ENCODE data around the gene CUL3. TPM values are rescaled to one million over a fixed set of nuclear protein-coding genes. Genes with fewer than 3 reads are reported as not detected.

Gene CUL3
- total RNA-seq, 2 experiments from 2014 or later: 50.6 to 155 TPM

DNA sequence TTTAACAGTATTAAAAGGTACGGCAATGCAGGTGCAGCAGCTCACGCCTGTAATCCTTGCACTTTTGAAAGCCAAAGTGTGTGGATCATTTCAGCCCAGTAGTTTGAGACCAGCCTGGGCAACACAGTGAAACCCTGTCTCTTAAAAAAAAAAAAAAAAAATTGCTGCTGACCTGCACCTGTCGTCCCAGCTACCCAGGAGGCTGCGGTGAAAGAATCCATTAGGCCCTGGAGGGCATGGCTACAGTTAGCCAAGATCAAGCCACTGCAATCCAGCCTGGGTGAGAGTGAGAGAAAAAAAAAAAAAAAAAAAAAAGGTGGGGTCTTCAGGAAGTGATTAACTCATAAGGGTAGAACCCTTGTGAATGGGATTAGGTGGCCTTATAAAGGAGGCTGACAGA, 12.8 kb downstream of the CUL3 start:
- Histone ChIP-seq H3K9me2 (ENCODE audit: insufficient read depth, low read length) (no peaks in the 10 kb centered on the region), H4K20me1 (ENCODE audit: insufficient read depth, low read length) (peaks cover 73% of the 10 kb centered on the region), H2AFZ (ENCODE audit: low read length) (no peak overlapping the region), H3K27ac (ENCODE audit: low read depth, low read length, poor library complexity, severe bottlenecking) (no peak overlapping the region), H3K79me2 (ENCODE audit: insufficient read depth, low read depth, low read length) (peaks cover 100% of the 10 kb centered on the region), H3K36me3 (ENCODE audit: insufficient read depth, low read length) (peaks cover 68% of the 10 kb centered on the region), H3K4me3 (ENCODE audit: low read depth, low read length, poor library complexity, severe bottlenecking) (no peak overlapping the region), H3K4me1 (ENCODE audit: insufficient read depth, low read length, poor library complexity, severe bottlenecking) (peaks cover 74% of the 10 kb centered on the region), H3K9me3 (ENCODE audit: low read length) (peaks cover 12% of the 10 kb centered on the region), H3K4me2 (ENCODE audit: low read length) (peak overlapping the region; percentile 72)
- TF ChIP-seq, protein P1, sequence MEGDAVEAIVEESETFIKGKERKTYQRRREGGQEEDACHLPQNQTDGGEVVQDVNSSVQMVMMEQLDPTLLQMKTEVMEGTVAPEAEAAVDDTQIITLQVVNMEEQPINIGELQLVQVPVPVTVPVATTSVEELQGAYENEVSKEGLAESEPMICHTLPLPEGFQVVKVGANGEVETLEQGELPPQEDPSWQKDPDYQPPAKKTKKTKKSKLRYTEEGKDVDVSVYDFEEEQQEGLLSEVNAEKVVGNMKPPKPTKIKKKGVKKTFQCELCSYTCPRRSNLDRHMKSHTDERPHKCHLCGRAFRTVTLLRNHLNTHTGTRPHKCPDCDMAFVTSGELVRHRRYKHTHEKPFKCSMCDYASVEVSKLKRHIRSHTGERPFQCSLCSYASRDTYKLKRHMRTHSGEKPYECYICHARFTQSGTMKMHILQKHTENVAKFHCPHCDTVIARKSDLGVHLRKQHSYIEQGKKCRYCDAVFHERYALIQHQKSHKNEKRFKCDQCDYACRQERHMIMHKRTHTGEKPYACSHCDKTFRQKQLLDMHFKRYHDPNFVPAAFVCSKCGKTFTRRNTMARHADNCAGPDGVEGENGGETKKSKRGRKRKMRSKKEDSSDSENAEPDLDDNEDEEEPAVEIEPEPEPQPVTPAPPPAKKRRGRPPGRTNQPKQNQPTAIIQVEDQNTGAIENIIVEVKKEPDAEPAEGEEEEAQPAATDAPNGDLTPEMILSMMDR (conservative IDR thresholded peaks at IDR 0.05; ENCODE audit: low read length): no peak
- no peak for TF ChIP-seq EZH2phosphoT487 (IDR thresholded peaks at IDR 0.05; ENCODE audit: borderline replicate concordance, low read depth, low read length)
- POLR2A ChIA-PET: interaction anchor here (0.6 to 4.5 kb wide), 10 partner anchors 6 to 658 kb away, joined by 3 to 46 read pairs (median 4); partner anchors contain the start of gene CUL3
- DNase-seq (ENCODE audit: low spot score): no peak
- BruUV-seq (replicated peaks): no TSS peak
- intact Hi-C loops (cut with micrococcal nuclease; ENCODE audit: unreplicated experiment): no loop called here
- CTCF ChIA-PET (ENCODE audit: unreplicated experiment): no interaction called here

DNA sequence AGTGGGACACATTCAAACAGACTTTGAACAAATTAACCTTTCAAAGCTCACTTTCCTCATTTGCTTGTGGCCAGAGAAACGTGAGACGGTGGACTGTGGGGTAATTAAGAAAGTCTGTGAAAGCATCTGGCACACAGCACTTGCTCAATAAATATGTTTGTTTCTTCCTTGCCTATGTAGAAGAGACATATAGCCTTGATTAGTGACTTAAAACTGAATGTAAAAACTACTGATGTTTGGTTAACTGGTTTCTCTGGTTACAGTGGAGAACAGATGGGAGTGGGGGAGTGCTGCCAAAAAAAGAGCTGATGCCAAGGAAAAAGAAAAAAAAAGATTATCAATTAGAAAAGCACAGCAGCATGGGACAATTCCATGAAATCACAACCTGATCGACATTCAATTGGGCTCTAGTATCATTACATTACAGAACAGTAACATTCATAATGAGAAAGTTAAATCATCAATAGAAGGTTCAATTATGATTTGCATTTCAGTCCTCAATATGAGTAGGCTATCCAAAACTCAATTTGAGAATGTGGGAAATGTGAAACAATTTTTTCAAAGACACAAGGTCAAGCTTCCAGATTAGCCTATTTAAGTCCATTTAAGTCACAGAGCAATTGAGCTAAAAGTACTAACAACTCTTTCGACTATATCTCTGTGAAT, 14.7 kb downstream of the CUL3 start:
- H3K4me2 ChIP-seq (ENCODE audit: low read length): peak overlapping the region; percentile 17; the same call in 1 of the 2 replicates
- no peak overlapping the region for H3K27ac ChIP-seq (ENCODE audit: low read depth, low read length, poor library complexity, severe bottlenecking)

DNA sequence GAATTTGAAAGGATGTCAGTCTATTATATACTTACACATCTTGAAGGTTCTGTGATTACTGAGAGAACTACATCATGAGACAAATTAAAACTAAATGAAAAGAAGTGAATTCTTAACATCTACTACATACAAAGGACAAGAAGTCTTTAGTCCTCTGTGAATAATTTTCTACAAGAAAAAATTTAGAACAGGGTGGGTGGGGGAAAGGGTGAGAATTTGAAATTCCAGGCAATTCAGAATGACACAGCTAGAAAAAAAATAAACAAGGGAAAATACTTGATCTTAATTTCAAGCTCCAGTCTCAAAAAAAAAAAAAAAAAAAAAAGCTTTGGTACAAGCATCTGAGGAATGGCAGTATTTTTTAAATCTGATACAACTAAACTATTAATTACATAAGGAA, 15.5 kb downstream of the CUL3 start:
- no TSS peak for BruUV-seq (replicated peaks)
- H3K4me1 ChIP-seq (ENCODE audit: insufficient read depth, low read length, poor library complexity, severe bottlenecking): peaks cover 47% of the 10 kb centered on the region
- H3K79me2 ChIP-seq (ENCODE audit: insufficient read depth, low read depth, low read length): peaks cover 100% of the 10 kb centered on the region
- H3K27ac ChIP-seq (ENCODE audit: low read depth, low read length, poor library complexity, severe bottlenecking): no peak overlapping the region
- H3K36me3 ChIP-seq (ENCODE audit: insufficient read depth, low read length): peaks cover 68% of the 10 kb centered on the region
- H3K4me2 ChIP-seq (ENCODE audit: low read length): no peak overlapping the region
- ChIA-PET POLR2A (interaction anchor here (0.6 to 4.5 kb wide), 11 partner anchors 8 to 440 kb away, joined by 3 to 46 read pairs (median 6); partner anchors contain the start of gene CUL3), CTCF (ENCODE audit: unreplicated experiment) (interaction anchor here (1.8 kb wide), 1 partner anchor 10 kb away, joined by 5 read pairs; no protein-coding TSS in a partner anchor)
- no peak overlapping the region for H2AFZ ChIP-seq (ENCODE audit: low read length)
- no peak for DNase-seq (ENCODE audit: low spot score)
- H3K4me3 ChIP-seq (ENCODE audit: low read depth, low read length, poor library complexity, severe bottlenecking): no peak overlapping the region
- intact Hi-C loops (cut with micrococcal nuclease; ENCODE audit: unreplicated experiment): no loop called here
- H3K9me3 ChIP-seq (ENCODE audit: low read length): peaks cover 32% of the 10 kb centered on the region
- no peaks in the 10 kb centered on the region for H3K9me2 ChIP-seq (ENCODE audit: insufficient read depth, low read length)
- no peak for TF ChIP-seq EZH2phosphoT487 (IDR thresholded peaks at IDR 0.05; ENCODE audit: borderline replicate concordance, low read depth, low read length)
- TF ChIP-seq, protein P1 (conservative IDR thresholded peaks at IDR 0.05; ENCODE audit: low read length): no peak
- peaks cover 48% of the 10 kb centered on the region for H4K20me1 ChIP-seq (ENCODE audit: insufficient read depth, low read length)

More for the DNA sequence above, 14.7 kb downstream of the CUL3 start:
- intact Hi-C loops (cut with micrococcal nuclease; ENCODE audit: unreplicated experiment): no loop called here
- no peak overlapping the region for H3K4me3 ChIP-seq (ENCODE audit: low read depth, low read length, poor library complexity, severe bottlenecking)
- ChIA-PET POLR2A (interaction anchor here (0.6 to 4.5 kb wide), 13 partner anchors 8 to 439 kb away, joined by 3 to 46 read pairs (median 6); partner anchors contain the start of gene CUL3), CTCF (ENCODE audit: unreplicated experiment) (interaction anchor here (1.8 kb wide), 1 partner anchor 9 kb away, joined by 5 read pairs; no protein-coding TSS in a partner anchor)
- peaks cover 29% of the 10 kb centered on the region for H3K9me3 ChIP-seq (ENCODE audit: low read length)
- peaks cover 56% of the 10 kb centered on the region for H4K20me1 ChIP-seq (ENCODE audit: insufficient read depth, low read length)
- H3K36me3 ChIP-seq (ENCODE audit: insufficient read depth, low read length): peaks cover 68% of the 10 kb centered on the region
- H3K79me2 ChIP-seq (ENCODE audit: insufficient read depth, low read depth, low read length): peaks cover 100% of the 10 kb centered on the region
- H3K9me2 ChIP-seq (ENCODE audit: insufficient read depth, low read length): no peaks in the 10 kb centered on the region
- no peak overlapping the region for H2AFZ ChIP-seq (ENCODE audit: low read length)
- peaks cover 55% of the 10 kb centered on the region for H3K4me1 ChIP-seq (ENCODE audit: insufficient read depth, low read length, poor library complexity, severe bottlenecking)
- TF ChIP-seq EZH2phosphoT487 (IDR thresholded peaks at IDR 0.05; ENCODE audit: borderline replicate concordance, low read depth, low read length): no peak
- no TSS peak for BruUV-seq (replicated peaks)
- DNase-seq (ENCODE audit: low spot score): no peak
